Inferior parietal cortex (tissue), 1 donor: Measurements from ENCODE around the gene ENOPH1.

Experiments
- DNase-seq: peaks from one replicate; pipeline ENCODE4 v3.0.0-alpha.2; 2016; ENCODE audit errors: extremely low spot score

ENOPH1 gene

DNA sequence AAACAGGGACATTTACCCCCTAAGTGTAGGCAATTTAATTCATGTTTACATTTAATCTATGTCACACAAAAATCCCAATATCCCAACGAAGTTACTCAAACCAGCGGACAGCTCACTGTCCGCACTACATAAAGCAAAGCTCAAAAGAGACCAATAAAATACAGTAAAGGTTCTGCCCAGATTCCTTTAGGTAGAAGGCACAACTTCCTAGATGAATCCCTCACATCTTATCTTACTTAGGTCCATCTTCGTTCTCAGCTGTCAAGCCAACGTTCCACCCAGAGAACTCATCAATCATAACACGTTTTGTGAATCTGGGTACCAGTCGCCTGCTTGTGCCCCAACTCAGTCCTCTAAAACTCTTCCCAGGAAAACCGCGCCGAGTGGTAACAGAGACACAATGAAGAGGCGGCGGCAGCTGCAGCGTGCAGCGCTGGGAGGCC, 1.8 kb upstream of the ENOPH1 start:
- no peak for DNase-seq

DNA sequence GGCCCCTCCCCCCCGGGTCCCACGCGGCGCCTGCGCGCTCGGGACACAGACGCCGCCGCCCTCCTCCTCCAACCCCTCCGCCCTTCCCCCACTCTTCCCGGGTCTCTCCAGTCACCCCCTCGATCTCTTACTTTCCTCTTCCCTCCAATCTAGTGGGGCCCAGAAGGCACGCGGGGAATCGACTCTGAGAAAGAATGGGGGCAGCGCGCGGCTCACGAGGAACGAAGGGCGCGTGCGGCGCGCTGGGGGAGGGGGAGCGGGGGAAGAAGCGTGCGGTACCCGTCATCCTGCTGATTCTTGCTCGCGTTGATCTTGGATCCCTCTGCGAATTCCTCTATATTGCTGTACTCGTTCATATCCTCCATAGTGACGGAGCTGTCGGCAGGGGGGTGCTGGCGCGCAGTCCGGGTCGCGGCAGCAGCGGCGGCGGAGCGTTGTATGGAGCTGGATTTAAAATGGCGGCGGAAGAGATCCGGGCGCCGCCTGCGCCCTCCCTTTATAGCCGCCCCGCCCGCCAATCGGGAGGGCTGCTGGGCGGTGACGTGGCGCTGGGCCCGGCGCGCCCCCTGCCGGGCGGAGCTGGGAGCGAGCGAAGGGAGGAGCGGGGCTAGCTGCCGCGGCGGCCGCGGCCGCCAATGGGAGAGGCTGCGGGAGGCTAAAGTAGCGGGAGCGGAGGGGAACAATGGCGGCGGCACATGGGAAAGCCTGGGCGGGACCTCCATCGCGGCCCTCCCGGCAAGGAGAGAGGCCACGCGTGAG, 1.2 kb upstream of the ENOPH1 start:
- DNase-seq = peak; percentile 93

DNA sequence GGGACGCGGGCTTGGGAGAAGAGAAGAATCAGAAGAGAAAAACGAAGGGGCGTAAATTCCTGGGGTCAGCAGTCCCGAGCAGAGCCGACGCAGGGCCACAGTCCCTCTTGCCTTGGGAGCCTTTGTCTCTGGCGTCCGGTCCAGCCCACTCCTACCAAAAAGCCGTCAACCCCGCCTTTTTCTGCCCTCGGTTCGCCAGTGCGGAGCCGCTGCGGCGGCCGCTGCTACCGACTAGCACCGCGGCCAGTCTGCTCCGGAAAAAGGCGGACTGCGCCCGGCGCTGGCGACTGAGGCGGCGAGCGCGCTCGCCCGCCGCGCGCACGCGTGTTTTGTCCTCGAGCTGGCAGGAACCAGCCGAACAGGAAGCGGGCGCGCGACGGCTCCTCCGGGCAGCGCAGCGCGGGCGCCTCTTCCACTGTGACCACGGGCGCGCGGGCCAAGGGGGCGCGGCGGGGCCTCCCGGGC, 630 bp upstream of the ENOPH1 start:
- DNase-seq = peak; percentile 53

DNA sequence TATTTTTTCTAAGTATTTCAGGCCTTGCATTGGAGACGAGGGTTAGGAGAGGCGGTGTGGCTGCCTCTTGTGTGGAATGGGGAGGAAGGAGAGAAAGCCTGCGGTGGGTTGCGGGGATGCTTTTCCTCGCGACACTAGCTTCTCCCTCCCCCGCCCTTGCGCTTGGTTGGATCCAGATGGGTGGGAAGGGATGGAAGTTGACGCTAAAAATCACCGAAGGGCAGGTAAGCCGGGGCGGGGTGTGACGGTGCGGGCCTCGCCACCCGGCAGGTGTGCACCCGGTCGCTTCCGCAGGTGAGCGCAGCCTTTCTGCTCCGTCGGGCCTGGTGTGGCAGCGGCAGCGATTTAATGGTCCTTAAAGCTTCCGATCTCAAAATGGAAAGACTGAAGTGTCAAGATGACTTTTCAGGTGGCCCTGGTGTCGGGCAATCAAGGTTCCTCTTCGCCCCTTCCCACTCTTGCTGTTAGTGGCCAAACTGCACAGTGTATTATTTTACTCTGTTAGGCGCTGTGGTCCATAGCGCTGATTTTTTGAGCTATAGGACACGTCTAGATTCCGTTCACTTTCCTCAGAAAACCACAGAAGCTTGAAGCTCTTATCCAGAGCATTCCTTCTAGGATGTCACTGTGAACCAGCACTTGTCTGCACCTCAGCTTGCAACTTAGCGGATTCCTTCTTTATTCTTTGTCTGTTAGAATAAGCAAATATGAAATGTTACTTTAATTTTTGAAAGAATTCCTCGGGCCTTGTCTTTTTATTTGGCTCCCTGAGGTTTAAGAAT, 765 bp downstream of the ENOPH1 start:
- DNase-seq = no peak

DNA sequence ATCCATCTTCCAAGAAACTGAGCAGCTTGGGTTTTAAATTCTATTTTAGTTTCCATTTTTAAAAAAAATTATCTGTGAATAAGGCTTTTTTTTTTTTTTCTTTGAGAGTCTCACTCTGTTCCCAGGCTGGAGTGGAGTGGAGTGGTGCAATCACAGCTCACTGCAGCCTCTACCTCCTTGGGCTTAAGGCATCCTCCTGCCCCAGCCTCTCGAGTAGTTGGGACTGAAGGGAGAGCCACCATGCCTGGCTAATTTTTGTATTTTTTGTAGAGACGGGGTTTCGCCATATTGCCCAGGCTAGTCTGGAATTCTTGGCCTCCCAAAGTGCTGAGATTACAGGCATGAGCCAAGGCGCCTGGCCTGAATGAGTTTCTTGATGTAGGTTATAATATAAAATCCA, 1.4 kb downstream of the ENOPH1 start:
- no peak for DNase-seq

DNA sequence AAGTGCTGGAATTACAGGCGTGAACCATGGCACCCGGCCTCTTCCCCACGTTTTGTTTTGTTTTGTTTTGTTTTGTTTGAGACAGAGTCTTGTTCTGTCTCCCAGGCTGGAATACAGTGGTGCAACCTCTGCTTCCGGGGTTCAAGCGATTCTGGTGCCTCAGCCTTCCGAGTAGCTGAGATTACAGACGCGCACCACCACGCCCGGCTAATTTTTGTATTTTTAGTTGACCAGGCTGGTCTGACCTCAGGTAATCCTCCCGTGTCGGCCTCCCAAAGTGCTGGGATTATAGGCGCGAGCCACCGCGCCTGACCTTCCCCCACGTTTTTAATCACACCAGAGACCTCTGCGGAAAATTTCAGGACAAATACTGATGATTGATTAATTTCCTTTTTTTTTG, 2.2 kb downstream of the ENOPH1 start:
- no peak for DNase-seq

DNA sequence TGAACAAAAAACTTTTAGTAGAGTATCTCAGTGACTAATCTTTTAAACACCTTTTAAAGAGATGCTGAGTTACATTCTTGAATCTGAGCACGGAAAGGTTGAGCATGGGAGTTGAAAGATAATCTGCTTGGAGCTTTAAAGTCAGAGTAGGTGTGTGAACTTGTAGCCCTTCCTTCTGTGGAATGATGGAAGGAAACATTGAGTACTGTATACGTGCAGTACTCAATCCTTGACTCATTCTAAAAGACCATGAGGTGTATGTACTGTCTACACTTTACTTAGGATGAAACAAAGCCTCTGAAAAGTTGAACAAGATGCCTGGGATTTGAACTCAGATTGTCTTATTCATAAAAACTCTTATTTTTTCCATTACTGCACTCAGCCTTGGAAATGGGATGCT, 3.4 kb downstream of the ENOPH1 start:
- no peak for DNase-seq

DNA sequence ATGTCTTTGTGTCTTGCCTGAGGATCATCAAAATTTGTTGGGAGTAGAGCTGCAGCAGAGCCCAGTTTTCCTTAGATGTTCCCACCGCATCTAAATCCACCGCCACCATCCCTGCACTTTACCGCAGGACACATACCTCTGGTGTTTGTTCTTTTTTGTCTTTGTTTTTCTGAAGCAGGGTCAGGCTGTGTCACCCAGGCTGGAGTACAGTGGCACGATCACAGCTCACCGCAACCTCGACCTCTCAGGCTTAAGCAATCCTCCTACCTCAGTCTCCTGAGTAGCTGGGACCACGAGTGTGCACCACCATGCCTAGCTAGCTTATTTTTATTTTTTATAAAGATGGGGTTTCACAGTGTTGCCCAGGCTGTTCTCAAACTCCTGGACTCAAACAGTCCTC, 4.6 kb downstream of the ENOPH1 start:
- DNase-seq = no peak

DNA sequence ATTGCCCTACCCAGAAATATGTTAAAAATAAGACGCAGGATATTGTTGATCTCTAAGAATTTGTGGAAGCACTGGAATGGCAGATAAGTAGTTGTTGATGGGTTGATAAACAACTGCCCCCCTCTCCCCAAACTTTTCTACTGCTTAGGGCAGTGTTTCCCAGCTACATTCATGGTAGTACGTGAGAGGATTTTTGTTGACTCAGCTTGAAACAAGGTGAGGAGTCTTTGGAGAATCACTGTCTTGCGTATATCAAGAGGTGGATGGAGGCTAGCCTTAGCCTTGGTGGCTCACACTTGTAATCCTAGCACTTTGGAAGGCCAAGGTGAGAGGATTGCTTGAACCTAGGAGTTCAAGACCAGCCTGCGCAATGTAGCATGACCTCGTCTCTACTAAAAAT, 5.7 kb downstream of the ENOPH1 start:
- DNase-seq = no peak

DNA sequence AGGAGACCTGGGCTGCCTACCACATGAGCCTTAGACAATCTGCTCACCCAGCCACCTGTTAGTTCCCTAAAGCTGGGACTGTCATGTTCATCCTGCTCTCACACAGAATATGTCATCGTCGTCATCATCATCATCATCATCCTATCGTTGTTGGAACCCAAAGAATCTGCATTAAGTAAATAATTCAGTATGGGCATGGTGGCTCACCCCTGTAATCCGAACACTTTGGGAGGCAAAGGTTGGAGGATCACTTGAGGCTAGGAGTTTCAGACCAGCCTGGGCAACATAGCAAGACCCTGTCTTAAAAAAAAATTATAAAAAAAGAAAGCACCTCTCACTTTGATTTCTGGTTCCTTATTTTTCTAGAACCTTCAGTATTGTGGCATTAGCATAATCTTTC, 6.4 kb downstream of the ENOPH1 start:
- DNase-seq = no peak

DNA sequence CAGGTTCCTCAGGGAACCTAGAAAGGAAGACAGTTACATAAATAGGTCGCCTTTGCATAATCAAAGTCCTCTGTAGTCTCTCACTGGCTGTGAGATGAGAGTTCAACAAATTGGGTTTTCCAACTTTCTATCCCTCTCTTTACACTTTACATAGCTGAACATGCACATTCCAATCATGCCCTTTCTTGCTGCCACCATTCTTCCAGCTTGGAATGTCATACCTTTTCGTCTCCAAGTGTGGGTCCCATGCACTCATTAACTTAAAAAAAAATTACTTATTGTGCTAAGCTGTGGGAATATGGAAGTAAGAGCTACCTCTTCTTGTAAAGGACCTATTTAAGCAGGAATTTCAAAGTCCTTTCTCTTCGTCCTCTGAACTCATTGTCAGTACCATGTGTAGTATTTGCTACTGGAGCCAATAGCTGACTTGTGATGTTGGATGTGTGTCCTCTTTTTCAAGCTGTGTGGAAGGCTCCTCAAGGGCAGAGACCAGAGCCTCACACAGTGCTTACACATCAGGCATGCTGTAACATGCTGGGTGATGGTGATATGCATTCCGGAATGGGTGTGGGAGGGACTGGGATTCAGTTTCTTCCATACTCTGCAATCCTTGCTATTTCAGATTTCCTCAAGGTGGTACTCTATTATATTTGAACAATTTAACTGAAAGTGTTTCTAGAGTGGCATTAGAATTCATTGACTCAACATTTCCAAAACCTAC, 7.1 kb downstream of the ENOPH1 start:
- no peak for DNase-seq

DNA sequence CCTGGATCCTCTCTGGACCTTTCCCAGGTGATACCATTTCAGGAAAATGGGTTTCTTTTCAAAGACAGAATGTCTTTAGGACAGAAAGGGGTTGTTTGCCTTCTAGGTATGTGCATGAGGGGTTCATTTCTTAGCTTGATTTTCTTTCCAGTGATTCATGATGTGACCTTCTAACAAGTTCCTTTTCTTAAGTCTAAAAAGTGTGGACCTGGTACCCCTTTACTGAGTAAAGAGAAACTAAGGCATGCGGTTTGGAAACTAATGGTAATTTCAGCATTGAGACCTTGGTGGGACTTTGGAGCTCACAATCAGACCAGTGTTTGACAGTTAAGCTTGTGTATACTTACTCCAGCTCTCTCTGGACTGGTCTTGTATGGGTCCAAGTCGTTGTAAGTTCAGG, 8.7 kb downstream of the ENOPH1 start:
- DNase-seq = no peak

DNA sequence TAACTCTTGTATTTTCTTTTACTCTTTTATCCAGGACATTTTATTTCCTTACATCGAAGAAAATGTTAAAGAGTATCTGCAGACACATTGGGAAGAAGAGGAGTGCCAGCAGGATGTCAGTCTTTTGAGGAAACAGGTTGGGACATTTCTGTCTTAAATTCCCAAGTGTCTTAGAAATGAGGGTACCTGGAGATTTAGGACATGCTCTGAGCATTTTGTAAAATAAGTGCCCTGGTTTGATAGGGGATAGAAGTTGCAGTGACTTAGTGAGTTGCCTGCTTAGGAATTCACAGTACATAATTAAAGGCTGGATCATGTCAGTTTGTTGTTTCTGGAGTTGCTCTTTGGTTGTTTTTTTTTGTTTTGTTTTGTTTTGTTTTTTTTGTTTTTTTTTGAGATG, 17.5 kb downstream of the ENOPH1 start:
- DNase-seq = no peak

DNA sequence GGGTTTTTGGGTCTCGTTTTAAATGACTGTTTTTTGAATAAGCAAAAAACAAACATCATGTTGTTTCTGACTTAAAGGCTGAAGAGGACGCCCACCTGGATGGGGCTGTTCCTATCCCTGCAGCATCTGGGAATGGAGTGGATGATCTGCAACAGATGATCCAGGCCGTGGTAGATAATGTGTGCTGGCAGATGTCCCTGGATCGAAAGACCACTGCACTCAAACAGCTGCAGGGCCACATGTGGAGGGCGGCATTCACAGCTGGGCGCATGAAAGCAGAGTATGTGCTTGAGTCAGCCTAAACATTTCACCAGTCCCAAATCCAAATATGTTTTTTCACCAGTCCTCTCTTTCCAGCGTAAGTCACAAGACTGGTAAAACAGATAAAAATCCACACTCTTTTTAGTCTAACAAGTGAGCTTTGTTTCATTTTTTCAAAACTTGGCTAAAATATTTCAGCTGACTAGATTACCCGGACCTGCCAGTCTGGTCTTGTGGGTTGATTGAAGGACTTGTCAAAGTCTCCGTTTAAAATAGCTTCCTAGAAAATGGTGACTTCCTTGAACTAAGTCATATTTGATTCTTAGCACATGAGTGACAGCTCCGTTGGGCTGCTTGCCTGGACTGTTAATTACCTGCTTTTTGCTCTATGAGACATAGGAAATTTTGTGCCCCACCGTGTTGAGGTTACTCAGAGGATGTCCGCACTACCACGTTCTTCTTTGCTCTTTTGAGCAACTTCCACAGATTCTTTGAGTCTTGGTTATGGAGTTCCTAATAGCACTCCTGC, 20.8 kb downstream of the ENOPH1 start:
- DNase-seq = no peak

DNA sequence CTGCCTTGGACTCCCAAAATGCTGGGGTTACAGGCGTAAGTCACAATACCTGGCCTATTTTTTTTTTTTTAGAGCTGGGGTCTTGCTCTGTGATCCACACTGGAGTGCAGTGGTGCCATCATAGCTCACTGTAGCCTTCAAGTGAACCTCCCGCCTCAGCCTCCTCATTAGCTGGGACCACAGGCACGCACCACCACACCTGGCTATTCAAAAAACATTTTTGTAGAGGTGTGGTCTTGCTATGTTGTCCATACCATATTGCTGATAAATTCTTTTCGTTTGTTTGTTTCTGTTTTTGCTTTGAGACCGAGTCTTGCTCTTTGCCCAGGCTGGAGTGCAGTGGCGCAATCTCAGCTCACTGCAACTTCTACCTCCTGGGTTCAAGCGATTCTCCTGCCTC, 21.6 kb downstream of the ENOPH1 start:
- no peak for DNase-seq

DNA sequence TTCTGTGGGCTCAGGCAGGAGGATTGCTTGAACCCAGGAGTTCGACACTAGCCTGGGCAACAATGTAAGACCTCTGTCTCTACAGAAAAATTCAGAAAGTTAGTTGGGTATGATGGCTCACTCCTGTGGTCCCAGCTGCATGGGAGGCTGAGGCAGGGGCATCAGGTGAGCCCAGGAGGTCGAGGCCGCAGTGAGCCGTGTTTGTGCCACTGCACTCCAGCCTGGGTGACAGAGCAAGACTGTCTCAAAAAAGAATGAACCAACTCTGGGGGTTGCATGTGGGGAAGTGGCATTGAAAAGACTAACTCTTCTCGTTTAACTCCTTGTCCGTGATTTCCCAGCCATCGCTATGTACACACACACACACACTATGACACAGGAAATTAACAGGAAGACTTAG, 26.9 kb downstream of the ENOPH1 start:
- no peak for DNase-seq

DNA sequence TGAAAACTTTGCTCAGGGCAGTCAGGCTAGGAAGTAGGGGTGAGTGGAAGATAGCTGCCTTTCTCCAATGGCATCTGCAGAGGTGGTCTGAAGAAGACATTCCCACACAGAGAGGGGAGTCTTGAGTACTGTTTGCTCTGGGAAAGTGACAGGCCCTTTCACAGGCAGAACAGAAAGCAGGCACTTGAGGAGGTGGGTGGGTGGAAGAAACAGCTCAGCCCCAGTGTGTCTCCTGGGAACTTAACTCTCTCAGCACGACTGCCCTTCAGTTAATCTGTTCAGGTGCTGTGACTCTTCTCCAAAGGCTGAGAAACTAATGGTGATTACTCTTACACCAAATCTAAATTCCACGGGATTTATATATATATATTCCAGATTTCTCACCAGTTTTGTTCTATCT, 28.3 kb downstream of the ENOPH1 start:
- DNase-seq = no peak

DNA sequence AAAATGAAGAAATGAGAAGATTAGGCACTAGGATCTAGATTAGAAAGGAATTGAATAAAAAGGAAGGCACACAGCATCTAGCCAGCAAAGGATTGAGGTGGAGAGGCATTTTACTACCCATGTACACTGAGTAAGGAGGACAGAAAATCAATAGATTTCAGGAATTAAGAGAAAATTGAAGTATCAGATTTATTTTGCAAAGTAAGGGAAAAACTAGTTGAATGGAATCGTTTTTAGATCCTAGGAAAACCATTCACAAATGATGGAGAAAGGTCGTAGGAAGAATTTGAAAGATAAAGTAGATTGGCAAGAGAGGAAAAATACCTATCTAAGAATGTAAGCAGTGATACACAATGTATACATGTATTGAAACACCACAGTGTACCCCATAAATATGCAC, 31.3 kb downstream of the ENOPH1 start:
- no peak for DNase-seq

DNA sequence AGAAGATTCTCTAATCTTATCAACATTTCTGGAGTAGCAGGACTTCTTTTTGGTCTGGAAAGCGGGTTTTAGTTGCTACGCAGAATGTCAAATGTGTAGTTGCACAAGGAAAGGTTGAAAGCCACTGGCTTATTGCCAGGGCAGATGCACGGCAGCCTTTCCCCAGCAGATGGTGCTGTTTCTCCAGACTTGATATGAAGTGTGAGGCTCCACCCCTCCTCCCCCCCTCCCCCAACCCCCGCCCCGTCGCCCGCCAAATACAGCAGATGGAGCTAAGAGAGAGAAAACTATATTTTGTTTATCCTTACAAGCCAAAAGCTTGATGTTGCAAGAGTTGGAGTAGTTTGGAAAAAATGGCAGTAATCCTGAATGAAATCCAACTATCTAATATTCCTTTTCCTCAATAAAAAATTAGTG, 32.0 kb downstream of the ENOPH1 start:
- DNase-seq = peak; percentile 96

DNA sequence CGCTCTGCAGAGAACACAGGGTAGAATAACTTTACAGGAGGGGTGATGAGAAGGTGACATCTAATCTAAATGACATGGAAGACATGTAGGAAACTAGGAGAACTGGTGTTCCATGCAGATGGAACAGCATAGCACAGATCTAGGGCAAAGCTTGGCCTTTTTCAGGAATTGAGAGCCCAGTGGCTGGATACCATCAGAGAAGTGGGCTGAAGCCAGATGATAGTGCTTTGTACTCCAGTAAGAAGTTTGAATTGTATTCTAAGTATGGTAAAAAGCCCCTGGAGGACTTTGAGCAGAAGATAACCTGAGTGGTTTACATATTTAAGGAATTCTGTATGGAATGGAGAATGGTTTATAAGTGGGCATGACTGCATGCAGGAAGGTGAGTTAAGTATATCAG, 32.8 kb downstream of the ENOPH1 start:
- DNase-seq = no peak

DNA sequence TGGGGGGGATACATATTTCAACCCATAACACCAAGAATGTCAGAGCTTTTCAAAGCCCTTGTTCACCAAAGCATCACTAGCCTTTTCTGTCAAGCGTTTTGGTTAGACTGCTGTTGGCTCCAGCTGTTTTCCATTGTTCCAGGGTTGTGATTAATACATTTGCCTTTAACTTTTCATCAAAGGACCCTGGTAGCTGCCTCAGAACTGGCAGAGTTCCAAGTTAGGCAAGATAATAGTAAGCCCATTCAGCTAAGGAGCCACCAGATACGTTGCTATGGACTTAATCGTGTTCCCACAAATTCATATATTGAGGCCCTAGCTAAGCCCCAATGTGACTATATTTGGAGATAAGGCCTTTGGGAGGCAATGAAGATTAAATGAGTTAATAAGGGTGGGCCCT, 37.1 kb downstream of the ENOPH1 start:
- no peak for DNase-seq
